SK-N-SH (cell line): ENCODE measurements around the gene TICRR. TPM values are rescaled to one million over a fixed set of nuclear protein-coding genes. Genes with fewer than 3 reads are reported as not detected.

Experiments
- CTCF ChIA-PET: fragments of 300-600, 350-600 bp; formaldehyde crosslinking; extraction: SDS; loops from one replicate; lab custom pipeline; 2021; lab: Yijun Ruan, JAX
- POLR2A ChIA-PET: fragments of 350-600 bp; sonication (Branson Sonifier 250); formaldehyde crosslinking; extraction: SDS; loops from one replicate; lab custom pipeline; 2020; ENCODE audit warnings: antibody characterized with exemption, inconsistent platforms; lab: Yijun Ruan, JAX
- DNase-seq: peaks from one replicate; pipeline ENCODE4 v3.0.0; 2012
- H2AFZ ChIP-seq: fragments of 200-600 bp; sonication (generic); 2 replicates; pipeline ENCODE4 v1.8.1; 2016; ENCODE audit warnings: antibody characterized with exemption, mild to moderate bottlenecking, low read depth
- H3F3A ChIP-seq: fragments of 200-600 bp; sonication (generic); replicated peaks from 2 replicates; pipeline ENCODE3; 2016; ENCODE audit warnings: antibody characterized with exemption, mild to moderate bottlenecking; ENCODE audit not compliant: insufficient read depth
- H3K27ac ChIP-seq, 2 experiments: fragments of 200-500 bp in 1 of 2; fragments of 200-600 bp in 1 of 2; sonication (Bioruptor generic) in 1 of 2; sonication (generic), shearing (Covaris generic) in 1 of 2; 2 replicates each; pipeline versions ENCODE4 v1.5.1 to v1.6.1; 2014 to 2016; ENCODE audit warnings: low read depth in 2 of 2, inconsistent platforms in 1 of 2, low read length in 1 of 2, mild to moderate bottlenecking in 1 of 2, mixed read lengths in 1 of 2
- H3K27me3 ChIP-seq: fragments of 200-600 bp; sonication (generic), shearing (Covaris generic); 2 replicates; pipeline ENCODE4 v1.6.1; 2016; ENCODE audit warnings: mixed run types; ENCODE audit not compliant: insufficient read depth
- H3K36me3 ChIP-seq, 2 experiments: fragments of 200-500 bp in 1 of 2; fragments of 200-600 bp in 1 of 2; sonication (Bioruptor generic) in 1 of 2; sonication (generic) in 1 of 2; replicated peaks in 1 of 2; 2 replicates each; pipeline versions ENCODE3 to v1.5.1; 2014 to 2016; ENCODE audit warnings: low read length in 1 of 2, mild to moderate bottlenecking in 1 of 2; ENCODE audit not compliant: insufficient read depth in 2 of 2, control insufficient read depth in 1 of 2
- H3K4me1 ChIP-seq, 2 experiments: fragments of 200-500 bp in 1 of 2; fragments of 200-600 bp in 1 of 2; sonication (Bioruptor generic) in 1 of 2; sonication (generic), shearing (Covaris generic) in 1 of 2; 2 replicates each; pipeline versions ENCODE4 v1.5.1 to v1.6.1; 2014 to 2016; ENCODE audit warnings: low read depth in 1 of 2, low read length in 1 of 2, mixed run types in 1 of 2; ENCODE audit not compliant: insufficient read depth in 2 of 2, control insufficient read depth in 1 of 2
- H3K4me2 ChIP-seq: fragments of 200-600 bp; sonication (generic), shearing (Covaris generic); 2 replicates; pipeline ENCODE4 v1.6.1; 2017; ENCODE audit warnings: mixed run types
- H3K4me3 ChIP-seq, 2 experiments: fragments of 200-500 bp in 1 of 2; fragments of 200-600 bp in 1 of 2; sonication (Bioruptor generic) in 1 of 2; sonication (generic), shearing (Covaris generic) in 1 of 2; 2 replicates each; pipeline versions ENCODE4 v1.5.1 to v1.8.1; 2014 to 2016; ENCODE audit warnings: low read depth in 2 of 2, inconsistent platforms in 1 of 2, low read length in 1 of 2, mild to moderate bottlenecking in 1 of 2, mixed read lengths in 1 of 2, moderate library complexity in 1 of 2
- H3K79me2 ChIP-seq: fragments of 200-600 bp; sonication (generic); 2 replicates; pipeline ENCODE4 v1.8.1; 2017; ENCODE audit warnings: mild to moderate bottlenecking; ENCODE audit not compliant: insufficient read depth
- H3K9ac ChIP-seq: fragments of 200-600 bp; sonication (generic); 2 replicates; pipeline ENCODE4 v1.6.1; 2017; ENCODE audit warnings: mixed run types
- H3K9me2 ChIP-seq: fragments of 200-600 bp; sonication (generic); 2 replicates; pipeline ENCODE4 v1.6.1; 2017; ENCODE audit warnings: mixed run types
- H3K9me3 ChIP-seq: fragments of 200-600 bp; sonication (generic); 2 replicates; pipeline ENCODE4 v1.6.1; 2017; ENCODE audit warnings: mixed run types, mild to moderate bottlenecking, moderate library complexity
- H4K20me1 ChIP-seq: fragments of 200-600 bp; sonication (generic); 2 replicates; pipeline ENCODE4 v1.6.1; 2017; ENCODE audit warnings: mild to moderate bottlenecking, mixed run types; ENCODE audit not compliant: insufficient read depth
- CHD2 ChIP-seq: fragments of 150-350 bp; IDR thresholded peaks from 2 replicates; pipeline ENCODE4 v1.6.1; 2018; ENCODE audit warnings: low read length; ENCODE audit not compliant: partially characterized antibody
- ELF1 ChIP-seq: IDR thresholded peaks from 2 replicates; pipeline ENCODE4 v1.4.0; 2012
- EP300 ChIP-seq, 2 experiments: IDR thresholded peaks; 2 replicates each; pipeline versions ENCODE4 v1.4.0 to v1.6.1; 2012; ENCODE audit warnings: borderline replicate concordance in 1 of 2, low read depth in 1 of 2, low read length in 1 of 2
- FOXJ3 ChIP-seq: sonication (generic); formaldehyde crosslinking; IDR thresholded peaks from 2 replicates; pipeline ENCODE4 v1.5.1; 2020; ENCODE audit warnings: mild to moderate bottlenecking, missing genetic modification reagents
- GABPA ChIP-seq: IDR thresholded peaks from 2 replicates; pipeline ENCODE4 v1.4.0; 2012; ENCODE audit warnings: low read depth, mild to moderate bottlenecking
- GATA2 ChIP-seq: sonication (generic); formaldehyde crosslinking; IDR thresholded peaks from 2 replicates; pipeline ENCODE4 v1.5.0; 2020; ENCODE audit warnings: mild to moderate bottlenecking, missing genetic modification reagents
- IRF3 ChIP-seq: fragments of 150-350 bp; IDR thresholded peaks from 2 replicates; pipeline ENCODE4 v1.6.1; 2016; ENCODE audit warnings: mild to moderate bottlenecking, low read depth, low read length
- MAX ChIP-seq: IDR thresholded peaks from 2 replicates; pipeline ENCODE4 v1.4.0; 2012; ENCODE audit warnings: low read depth
- MXI1 ChIP-seq: IDR thresholded peaks from 2 replicates; pipeline ENCODE4 v1.6.1; 2012; ENCODE audit warnings: mild to moderate bottlenecking, low read depth, low read length, improper control_type of control experiment
- NFIC ChIP-seq: IDR thresholded peaks from 2 replicates; pipeline ENCODE4 v1.4.0; 2012; ENCODE audit warnings: borderline replicate concordance
- PBX3 ChIP-seq: IDR thresholded peaks from 2 replicates; pipeline ENCODE4; 2012
- RAD21 ChIP-seq: IDR thresholded peaks from 2 replicates; pipeline ENCODE4 v1.6.1; 2012; ENCODE audit warnings: mild to moderate bottlenecking, low read length
- RCOR1 ChIP-seq: fragments of 150-350 bp; IDR thresholded peaks from 2 replicates; pipeline ENCODE4 v1.6.1; 2017; ENCODE audit warnings: antibody characterized with exemption, low read length
- RXRA ChIP-seq: IDR thresholded peaks from 2 replicates; pipeline ENCODE4 v1.4.0; 2012; ENCODE audit warnings: low read depth, mild to moderate bottlenecking, borderline replicate concordance
- SMC3 ChIP-seq: IDR thresholded peaks from 2 replicates; pipeline ENCODE4 v1.6.1; 2012; ENCODE audit warnings: low read depth, low read length, improper control_type of control experiment
- TCF12 ChIP-seq: IDR thresholded peaks from 2 replicates; pipeline ENCODE4 v1.4.0; 2012
- USF1 ChIP-seq: IDR thresholded peaks from 2 replicates; pipeline ENCODE4 v1.4.0; 2012; ENCODE audit warnings: low read depth, borderline replicate concordance
- ZBTB33 ChIP-seq: IDR thresholded peaks from 2 replicates; pipeline ENCODE4 v1.4.0; 2012; ENCODE audit warnings: low read depth, borderline replicate concordance
- WGBS: methylation state at CpG from one replicate; pipeline ENCODE4 v1.1.6; 2017; ENCODE audit warnings: low lambda C conversion rate; 5-methylcytosine and 5-hydroxymethylcytosine counted together
- polyA plus RNA-seq, 3 experiments: library from polyadenylated mRNA; depleted of rRNA; stranded (reverse); fragments of >200 nt; gene quantifications; 2 replicates each; pipeline ENCODE4 v1.2.3, GENCODE V29; 2012

The TICRR gene
- polyA plus RNA-seq, 1 of the 3 experiments (the other 2 are of a cell fraction), result 3.2 TPM

GRCh38 chr15:89631902-89632264 lies 56.6 kb downstream of the TICRR start:
- ChIA-PET CTCF (interaction anchor here (3.1 kb wide), 1 partner anchor 15 kb away, joined by 10 read pairs; no protein-coding TSS in a partner anchor), POLR2A (no interaction called here)
- no peak overlapping the region for H3K4me3 ChIP-seq
- no peak overlapping the region for H3K4me2 ChIP-seq
- WGBS, result 85% methylated on average over 8 of the region's 10 CpGs
- H3K36me3 ChIP-seq, result peaks cover 31 to 59% of the 10 kb centered on the region in 2 experiments
- no peak overlapping the region for H3K27ac ChIP-seq
- no peaks in the 10 kb centered on the region for H3K9me2 ChIP-seq
- H3K4me1 ChIP-seq, result no peaks in the 10 kb centered on the region
- DNase-seq, result peak; percentile 34
- H4K20me1 ChIP-seq, result no peaks in the 10 kb centered on the region
- H3K27me3 ChIP-seq, result no peaks in the 10 kb centered on the region
- H3F3A ChIP-seq, result no peaks in the 10 kb centered on the region
- H3K79me2 ChIP-seq, result no peaks in the 10 kb centered on the region
- TF ChIP-seq IRF3, result no peak
- no peak for TF ChIP-seq EP300 (IDR thresholded peaks at IDR 0.05; ENCODE audit: borderline replicate concordance in 1 of 2, low read depth in 1 of 2, low read length in 1 of 2)
- no peak for TF ChIP-seq RAD21
- TF ChIP-seq RXRA, result no peak
- TF ChIP-seq RCOR1, result no peak
- no peak for TF ChIP-seq GABPA
- no peak for TF ChIP-seq USF1
- TF ChIP-seq SMC3, result no peak
- TF ChIP-seq NFIC, result no peak
- no peak for TF ChIP-seq FOXJ3
- no peak for TF ChIP-seq MXI1
- TF ChIP-seq ZBTB33, result no peak
- TF ChIP-seq CHD2, result no peak
- no peak for TF ChIP-seq ELF1
- TF ChIP-seq TCF12, result no peak
- TF ChIP-seq PBX3, result no peak
- TF ChIP-seq GATA2 (CRISPR knock-in tag), result no peak
- no peak for TF ChIP-seq MAX
- H2AFZ ChIP-seq, result no peak overlapping the region
- H3K9ac ChIP-seq, result no peak overlapping the region
- no peaks in the 10 kb centered on the region for H3K9me3 ChIP-seq
